SU-DHL-6 (cell line): ENCODE results near the gene KIAA0586.

Source experiments
- H2AFZ ChIP-seq: fragments of 200-600 bp; sonication (generic); 2 replicates; pipeline ENCODE4 v1.6.1; 2014; ENCODE audit warnings: low read depth, mild to moderate bottlenecking, moderate library complexity, mixed read lengths, antibody characterized with exemption, low read length; ENCODE audit not compliant: severe bottlenecking
- H3F3A ChIP-seq: fragments of 200-600 bp; shearing (Covaris generic); 2 replicates; pipeline ENCODE4 v1.6.0; 2016; ENCODE audit warnings: antibody characterized with exemption, mild to moderate bottlenecking; ENCODE audit not compliant: insufficient read depth
- H3K27ac ChIP-seq: fragments of 200-600 bp; sonication (generic); 2 replicates; pipeline ENCODE4 v1.5.1; 2016; ENCODE audit warnings: low read depth, mild to moderate bottlenecking, low read length, moderate library complexity, mixed read lengths
- H3K27me3 ChIP-seq: fragments of 200-600 bp; sonication (generic), shearing (Covaris generic); 2 replicates; pipeline ENCODE4 v1.6.0; 2014; ENCODE audit warnings: mild to moderate bottlenecking, low read length
- H3K36me3 ChIP-seq: fragments of 200-600 bp; sonication (generic); 2 replicates; pipeline ENCODE4 v1.6.1; 2014; ENCODE audit warnings: mild to moderate bottlenecking, low read length, mixed read lengths
- H3K4me2 ChIP-seq: fragments of 300-600, 200-600 bp; shearing (Covaris generic), sonication (generic); 2 replicates; pipeline ENCODE4 v1.6.0; 2014; ENCODE audit warnings: low read length, low read depth, mild to moderate bottlenecking; ENCODE audit not compliant: poor library complexity, severe bottlenecking
- H3K4me3 ChIP-seq: fragments of 200-600 bp; sonication (generic); 2 replicates; pipeline ENCODE4 v1.5.1; 2014; ENCODE audit warnings: antibody characterized with exemption, low read length, mild to moderate bottlenecking, mixed read lengths; ENCODE audit not compliant: insufficient read depth, poor library complexity, severe bottlenecking
- H3K79me2 ChIP-seq: fragments of 200-600 bp; sonication (generic); 2 replicates; pipeline ENCODE4 v1.6.1; 2014; ENCODE audit warnings: mild to moderate bottlenecking, low read length, moderate library complexity; ENCODE audit not compliant: insufficient read depth
- H3K9ac ChIP-seq: fragments of 200-600 bp; sonication (generic); 2 replicates; pipeline ENCODE4 v1.7.0; 2014; ENCODE audit warnings: mild to moderate bottlenecking, low read length
- H3K9me2 ChIP-seq: fragments of 200-600 bp; sonication (generic); replicated peaks from 2 replicates; pipeline ENCODE4 v1.6.1; 2014; ENCODE audit warnings: low read length; ENCODE audit not compliant: insufficient read depth
- H3K9me3 ChIP-seq: fragments of 200-600 bp; sonication (generic); 2 replicates; pipeline ENCODE4 v1.6.1; 2014; ENCODE audit warnings: low read length, mixed read lengths; ENCODE audit not compliant: insufficient read depth
- H4K20me1 ChIP-seq: fragments of 200-600 bp; sonication (generic); 2 replicates; pipeline ENCODE4 v1.6.1; 2014; ENCODE audit warnings: low read depth, mild to moderate bottlenecking, antibody characterized with exemption, low read length, moderate library complexity, mixed read lengths
- EZH2phosphoT487 ChIP-seq: fragments of 200-600 bp; sonication (generic), shearing (Covaris generic); conservative IDR thresholded peaks from 2 replicates; pipeline ENCODE4 v1.6.1; 2018; ENCODE audit warnings: mild to moderate bottlenecking, antibody characterized with exemption, low read length, moderate library complexity, mixed read lengths
- TF ChIP-seq, protein P1 (sequence below): fragments of 200-600 bp; sonication (generic); IDR thresholded peaks from one replicate; pipeline ENCODE4 v1.5.1; 2017; ENCODE audit warnings: antibody characterized with exemption, mild to moderate bottlenecking, low read length, moderate library complexity; ENCODE audit not compliant: insufficient read depth, poor library complexity, severe bottlenecking

Gene KIAA0586

DNA sequence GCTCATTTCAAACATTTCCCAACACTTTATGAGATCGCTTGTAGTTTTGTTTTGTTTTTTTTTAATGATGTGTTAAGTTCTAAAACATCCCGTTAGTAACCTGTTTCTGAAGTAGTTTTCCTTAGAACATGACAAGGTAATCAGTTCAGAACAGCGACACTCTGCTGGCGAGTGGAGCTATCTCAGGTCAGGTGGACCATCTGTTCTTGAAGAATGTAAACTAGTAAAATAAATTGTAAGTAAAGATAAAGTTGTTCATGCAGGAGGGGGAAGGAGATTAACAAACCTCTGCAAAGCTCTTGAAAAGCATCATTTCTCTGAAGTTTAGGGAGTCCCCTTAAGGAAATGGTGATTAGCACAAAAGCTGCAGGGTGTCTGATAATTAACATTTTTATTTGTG lies 138.3 kb downstream of the KIAA0586 start:
- no peak overlapping the region for H3K4me2 ChIP-seq
- H3K27me3 ChIP-seq: no peaks in the 10 kb centered on the region
- H3K4me3 ChIP-seq: no peak overlapping the region
- no peaks in the 10 kb centered on the region for H3K9me2 ChIP-seq
- H3K27ac ChIP-seq: no peak overlapping the region
- TF ChIP-seq, protein P1, sequence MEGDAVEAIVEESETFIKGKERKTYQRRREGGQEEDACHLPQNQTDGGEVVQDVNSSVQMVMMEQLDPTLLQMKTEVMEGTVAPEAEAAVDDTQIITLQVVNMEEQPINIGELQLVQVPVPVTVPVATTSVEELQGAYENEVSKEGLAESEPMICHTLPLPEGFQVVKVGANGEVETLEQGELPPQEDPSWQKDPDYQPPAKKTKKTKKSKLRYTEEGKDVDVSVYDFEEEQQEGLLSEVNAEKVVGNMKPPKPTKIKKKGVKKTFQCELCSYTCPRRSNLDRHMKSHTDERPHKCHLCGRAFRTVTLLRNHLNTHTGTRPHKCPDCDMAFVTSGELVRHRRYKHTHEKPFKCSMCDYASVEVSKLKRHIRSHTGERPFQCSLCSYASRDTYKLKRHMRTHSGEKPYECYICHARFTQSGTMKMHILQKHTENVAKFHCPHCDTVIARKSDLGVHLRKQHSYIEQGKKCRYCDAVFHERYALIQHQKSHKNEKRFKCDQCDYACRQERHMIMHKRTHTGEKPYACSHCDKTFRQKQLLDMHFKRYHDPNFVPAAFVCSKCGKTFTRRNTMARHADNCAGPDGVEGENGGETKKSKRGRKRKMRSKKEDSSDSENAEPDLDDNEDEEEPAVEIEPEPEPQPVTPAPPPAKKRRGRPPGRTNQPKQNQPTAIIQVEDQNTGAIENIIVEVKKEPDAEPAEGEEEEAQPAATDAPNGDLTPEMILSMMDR: no peak
- no peak for TF ChIP-seq EZH2phosphoT487
- no peaks in the 10 kb centered on the region for H3K79me2 ChIP-seq
- H3K9me3 ChIP-seq: no peaks in the 10 kb centered on the region
- no peak overlapping the region for H3K9ac ChIP-seq
- no peaks in the 10 kb centered on the region for H3F3A ChIP-seq
- no peaks in the 10 kb centered on the region for H3K36me3 ChIP-seq
- H4K20me1 ChIP-seq: no peaks in the 10 kb centered on the region
- H2AFZ ChIP-seq: no peak overlapping the region

- Histone ChIP-seq H3K79me2 (no peaks in the 10 kb centered on the region), H3K4me2 (no peak overlapping the region), H3K4me3 (no peak overlapping the region), H3K36me3 (no peaks in the 10 kb centered on the region), H3K9me2 (no peaks in the 10 kb centered on the region), H3K9ac (no peak overlapping the region), H3K27ac (no peak overlapping the region), H3K27me3 (no peaks in the 10 kb centered on the region), H3K9me3 (no peaks in the 10 kb centered on the region), H2AFZ (no peak overlapping the region), H4K20me1 (no peaks in the 10 kb centered on the region), H3F3A (no peaks in the 10 kb centered on the region)
- TF ChIP-seq EZH2phosphoT487: no peak
- TF ChIP-seq, protein P1: no peak
Measured at GRCh38 chr14:58566979-58567378, 139.5 kb downstream of the KIAA0586 start.

- H3F3A ChIP-seq: no peaks in the 10 kb centered on the region
- no peaks in the 10 kb centered on the region for H4K20me1 ChIP-seq
- H3K27ac ChIP-seq: no peak overlapping the region
- no peaks in the 10 kb centered on the region for H3K79me2 ChIP-seq
- H3K27me3 ChIP-seq: no peaks in the 10 kb centered on the region
- H3K4me2 ChIP-seq: no peak overlapping the region
- H2AFZ ChIP-seq: no peak overlapping the region
- H3K9ac ChIP-seq: no peak overlapping the region
- no peaks in the 10 kb centered on the region for H3K9me3 ChIP-seq
- H3K9me2 ChIP-seq: no peaks in the 10 kb centered on the region
- no peak overlapping the region for H3K4me3 ChIP-seq
- no peak for TF ChIP-seq EZH2phosphoT487
- TF ChIP-seq, protein P1: no peak
- no peaks in the 10 kb centered on the region for H3K36me3 ChIP-seq
Measured at GRCh38 chr14:58568322-58568721, 140.8 kb downstream of the KIAA0586 start.
